HG03045 (cell line): Measurements from ENCODE around the gene RAB40A.
"Not testable (repeated sequence)": the region's sequence is repeated elsewhere in the genome, so short reads cannot be mapped to it uniquely, and the experiment has no call there.

Experiments used
- ATAC-seq: cut with Tn5 transposase; IDR thresholded peaks from one replicate; pipeline ENCODE4 v1.9.1; 2021; ENCODE audit warnings: mild to moderate bottlenecking, moderate library complexity; ENCODE audit not compliant: unreplicated experiment

The RAB40A gene

GRCh38 chrX:103464774-103465117, 54.5 kb downstream of the RAB40A start:
- ATAC-seq = peak; percentile 85

GRCh38 chrX:103464072-103464773, 55.1 kb downstream of the RAB40A start:
- peak; percentile 72 for ATAC-seq

GRCh38 chrX:103461156-103461555, 58.1 kb downstream of the RAB40A start:
- ATAC-seq = no peak

- not testable (repeated sequence) for ATAC-seq
Measured at GRCh38 chrX:103460001-103460755, 59.1 kb downstream of the RAB40A start.

GRCh38 chrX:103453655-103454054, 65.6 kb downstream of the RAB40A start:
- ATAC-seq = no peak
